HepG2 (cell line): ENCODE measurements around the gene CALD1. TPM values are rescaled to one million over a fixed set of nuclear protein-coding genes. Genes with fewer than 3 reads are reported as not detected.

Experiments
- ARID3A ChIP-seq: IDR thresholded peaks from 2 replicates; pipeline ENCODE4 v1.6.1; 2012; ENCODE audit warnings: low read depth, low read length, improper control_type of control experiment
- CBFB ChIP-seq: sonication (generic); formaldehyde crosslinking; IDR thresholded peaks from 2 replicates; pipeline ENCODE4 v1.4.0; 2020; ENCODE audit warnings: missing genetic modification reagents
- FOXA1 ChIP-seq, 2 experiments: fragments of 450-650 bp in 1 of 2; sonication (generic) in 1 of 2; formaldehyde crosslinking in 1 of 2; IDR thresholded peaks; 2 replicates each; pipeline versions ENCODE4 v1.4.0 to v1.6.1; 2016 to 2020; ENCODE audit warnings: missing genetic modification reagents in 1 of 2
- GATAD1 ChIP-seq: IDR thresholded peaks from 2 replicates; pipeline ENCODE4 v1.6.1; 2016; ENCODE audit warnings: missing genetic modification reagents, missing compliant biosample characterization
- GLMP ChIP-seq: sonication (generic); formaldehyde crosslinking; IDR thresholded peaks from 2 replicates; pipeline ENCODE4 v1.9.0; 2021; ENCODE audit warnings: missing genetic modification reagents, mild to moderate bottlenecking, borderline replicate concordance
- HNF4G ChIP-seq, 2 experiments: sonication (generic) in 1 of 2; formaldehyde crosslinking in 1 of 2; IDR thresholded peaks; 2 replicates each; pipeline versions ENCODE4 v1.4.0 to v1.6.1; 2011 to 2020; ENCODE audit warnings: borderline replicate concordance in 2 of 2, low read depth in 2 of 2, mild to moderate bottlenecking in 2 of 2, low read length in 1 of 2, missing genetic modification reagents in 1 of 2, moderate library complexity in 1 of 2
- IRF1 ChIP-seq: sonication (generic); formaldehyde crosslinking; IDR thresholded peaks from 2 replicates; pipeline ENCODE4 v1.4.0; 2020; ENCODE audit warnings: low read depth, mild to moderate bottlenecking, missing genetic modification reagents
- NFKBIZ ChIP-seq: IDR thresholded peaks from 2 replicates; pipeline ENCODE4 v1.6.1; 2018; ENCODE audit warnings: missing genetic modification reagents, missing compliant biosample characterization
- RCOR2 ChIP-seq: IDR thresholded peaks from 2 replicates; pipeline ENCODE4 v1.6.1; 2016; ENCODE audit warnings: missing biosample characterization, missing genetic modification reagents
- TCF7 ChIP-seq: sonication (generic); IDR thresholded peaks from 2 replicates; pipeline ENCODE4 v1.6.1; 2016; ENCODE audit warnings: antibody characterized with exemption, low read depth
- THAP11 ChIP-seq: IDR thresholded peaks from 2 replicates; pipeline ENCODE4 v1.6.1; 2016; ENCODE audit warnings: missing biosample characterization, missing genetic modification reagents
- TRAFD1 ChIP-seq: sonication (generic); formaldehyde crosslinking; IDR thresholded peaks from 2 replicates; pipeline ENCODE4 v1.5.1; 2020; ENCODE audit warnings: missing genetic modification reagents, mild to moderate bottlenecking, borderline replicate concordance
- ZFP36L1 ChIP-seq: sonication (generic); formaldehyde crosslinking; IDR thresholded peaks from 2 replicates; pipeline ENCODE4 v1.8.0; 2022; ENCODE audit warnings: mild to moderate bottlenecking, missing genetic modification reagents, moderate library complexity
- ZKSCAN1 ChIP-seq: fragments of 150-350 bp; IDR thresholded peaks from 2 replicates; pipeline ENCODE4 v1.6.1; 2014; ENCODE audit warnings: low read length
- ZNF335 ChIP-seq: sonication (generic); formaldehyde crosslinking; IDR thresholded peaks from 2 replicates; pipeline ENCODE4 v1.4.0; 2020; ENCODE audit warnings: missing genetic modification reagents
- ZNF552 ChIP-seq: sonication (generic); formaldehyde crosslinking; IDR thresholded peaks from 2 replicates; pipeline ENCODE4 v1.9.0; 2022; ENCODE audit warnings: missing genetic modification reagents, mild to moderate bottlenecking, borderline replicate concordance
- ZNF574 ChIP-seq: sonication (generic); formaldehyde crosslinking; IDR thresholded peaks from 2 replicates; pipeline ENCODE4 v1.4.0; 2020; ENCODE audit warnings: missing genetic modification reagents
- polyA plus RNA-seq, 8 experiments: library from polyadenylated mRNA; depleted of rRNA in 3 of 8; stranded (reverse) in 7 of 8; unstranded in 1 of 8; fragments of >200 nt; fragmentation: Illumina TruSeq in 4 of 8; extraction: Trizol in 4 of 8; gene quantifications; 2 replicates each; pipeline versions ENCODE4 v1.2.1 to v1.2.3, GENCODE V29; 2011 to 2016; ENCODE audit warnings: low read depth in 4 of 8, missing spikeins in 1 of 8, mixed read lengths in 1 of 8; ENCODE audit not compliant: insufficient read depth in 1 of 8
- total RNA-seq, 5 experiments: library from RNA; depleted of rRNA; stranded (reverse); fragments of >200 nt; fragmentation: Illumina TruSeq; extraction: Trizol; gene quantifications; 2 replicates each; pipeline ENCODE4 v1.2.3, GENCODE V29; 2016; ENCODE audit warnings: low read depth in 1 of 5

CALD1 gene
- total and polyA plus RNA-seq, 2 of the 13 experiments (the other 11 are each of a cell fraction or from before 2014, with no cell fraction given), result 53.0 to 112 TPM

GRCh38 chr7:134991469-134992339 lies 212.3 kb downstream of the CALD1 start (continued):
- TF ChIP-seq GLMP (CRISPR knock-in tag) (no peak), GATAD1 (CRISPR knock-in tag) (peak; percentile 50), HNF4G (IDR thresholded peaks at IDR 0.05; ENCODE audit: borderline replicate concordance, low read depth, low read length) (peak; percentile 52; the same call in 1 of the 2 replicates), HNF4G (CRISPR knock-in tag; IDR thresholded peaks at IDR 0.05; ENCODE audit: borderline replicate concordance, low read depth) (no peak), FOXA1 (IDR thresholded peaks at IDR 0.05) (peak; percentile 83), FOXA1 (CRISPR knock-in tag; IDR thresholded peaks at IDR 0.05) (peak; percentile 93), IRF1 (CRISPR knock-in tag) (no peak), RCOR2 (peak; percentile 88; the same call in 1 of the 2 replicates), ZNF335 (CRISPR knock-in tag) (no peak; the same call in 1 of the 2 replicates), THAP11 (peak; percentile 54; the same call in 1 of the 2 replicates), NFKBIZ (0 out of 2 replicates have a peak, but pooled peaks have one; percentile 39), ZNF552 (no peak), ZKSCAN1 (peak; percentile 85), CBFB (CRISPR knock-in tag) (0 out of 2 replicates have a peak, but pooled peaks have one; percentile 43), ARID3A (peak; percentile 82; the same call in 1 of the 2 replicates), ZFP36L1 (CRISPR knock-in tag) (peak; percentile 35; the same call in 1 of the 2 replicates), ZNF574 (0 out of 2 replicates have a peak, but pooled peaks have one; percentile 41), TRAFD1 (CRISPR knock-in tag) (no peak), TCF7 (peak; percentile 17; the same call in 1 of the 2 replicates)
